Adrenal gland (tissue), 12 donors: Measurements from ENCODE around the gene OPA1. TPM values are rescaled to one million over a fixed set of nuclear protein-coding genes. Genes with fewer than 3 reads are reported as not detected.

Experiments used
- DNase-seq, 7 donors: peaks; one replicate each; pipeline ENCODE4 v3.0.0-alpha.2; 2019 to 2020
- H3K27ac ChIP-seq, 5 donors: fragments of 200-600 bp; sonication (generic) in 4 of 5; 1 replicate in 3 of 5; 2 replicates in 2 of 5; pipeline versions ENCODE4 v1.5.1 to v1.8.0; 2016 to 2020; ENCODE audit warnings: mild to moderate bottlenecking in 1 of 5
- H3K27me3 ChIP-seq: fragments of 200-600 bp; 2 replicates; pipeline ENCODE4 v1.8.0; 2021
- H3K36me3 ChIP-seq, 2 donors: fragments of 200-600 bp; replicated peaks in 1 of 2; 1 replicate in 1 of 2; 2 replicates in 1 of 2; pipeline versions ENCODE4 v1.5.1 to v1.8.0; 2018 to 2022
- H3K4me1 ChIP-seq, 2 donors: fragments of 200-600 bp; replicated peaks in 1 of 2; 1 replicate in 1 of 2; 2 replicates in 1 of 2; pipeline versions ENCODE4 v1.5.1 to v1.8.0; 2018 to 2021
- H3K4me3 ChIP-seq, 4 donors: fragments of 200-600 bp; sonication (generic) in 3 of 4; one replicate each; pipeline ENCODE4 v1.5.1; 2016 to 2018
- H3K9me3 ChIP-seq, 3 donors: fragments of 200-600 bp; sonication (generic) in 1 of 3; replicated peaks in 1 of 3; 1 replicate in 2 of 3; 2 replicates in 1 of 3; pipeline versions ENCODE4 v1.5.1 to v1.8.0; 2016 to 2021
- POLR2A ChIP-seq, 2 donors: fragments of 450-650 bp; IDR thresholded peaks; one replicate each; pipeline ENCODE4 v1.6.1; 2017; ENCODE audit warnings: antibody characterized with exemption in 2 of 2, mild to moderate bottlenecking in 2 of 2, moderate library complexity in 1 of 2
- WGBS, 4 donors: extraction: QIAGEN DNeasy Blood & Tissue Kit in 2 of 4; methylation state at CpG; one replicate each; pipeline versions ENCODE4 v1.1.5 to v1.1.7; 2013 to 2017; 5-methylcytosine and 5-hydroxymethylcytosine counted together
- intact Hi-C, 2 donors: fragments of 100-400 bp; cut with DNase I; formaldehyde crosslinking; loops; one replicate each; pipeline versions ENCODE4 v1.14.1 to v1.15.0; 2022 to 2023
- polyA plus RNA-seq, 3 donors: library from polyadenylated mRNA; stranded (reverse); fragments of 200-250 nt in 2 of 3; fragments of 350-450 nt in 1 of 3; fragmentation: Illumina TruSeq in 1 of 3; extraction: RNeasy Lipid Tissue Mini Kit (QIAGEN cat#74804) in 1 of 3; gene quantifications; one replicate each; pipeline ENCODE4 v1.2.3, GENCODE V29; 2013 to 2014
- total RNA-seq, 9 donors: library from RNA; depleted of rRNA in 4 of 9; stranded (reverse); fragments of >200 nt in 4 of 9; fragments of 120-200 nt in 1 of 9; fragmentation: NEBNext Ultra II Directional in 1 of 9; extraction: Animal tissue kit (Norgen Biotek cat#: 25700) in 1 of 9; gene quantifications; one replicate each; pipeline versions ENCODE4 v1.1.0 to v1.2.4, GENCODE V29; 2013 to 2023
- TF ChIP-seq, protein P1 (sequence below), 6 experiments: fragments of 450-650 bp in 4 of 6; fragments of 200-600 bp in 2 of 6; sonication (generic) in 1 of 6; IDR thresholded peaks; 1 replicate in 5 of 6; 2 replicates in 1 of 6; pipeline versions ENCODE4 v1.5.1 to v1.8.0; 2016 to 2021; ENCODE audit warnings: antibody characterized with exemption in 6 of 6, mild to moderate bottlenecking in 2 of 6, moderate library complexity in 1 of 6
- donor health status: healthy with polysubstance abuse.
- donor health status: Bipolar disorder and iron deficiency.
- donor health status: DM: yes; HTN: yes; CAD: no.
- donor health status: DM: no; HTN: no; CAD: no.
- donor health status: DM: no; HTN: no; CAD: no.
- donor health status: DM: yes; HTN: yes; CAD: no.

OPA1 gene
- total and polyA plus RNA-seq, 12 donors: 13.0 to 194 (median 54.6) TPM

DNA sequence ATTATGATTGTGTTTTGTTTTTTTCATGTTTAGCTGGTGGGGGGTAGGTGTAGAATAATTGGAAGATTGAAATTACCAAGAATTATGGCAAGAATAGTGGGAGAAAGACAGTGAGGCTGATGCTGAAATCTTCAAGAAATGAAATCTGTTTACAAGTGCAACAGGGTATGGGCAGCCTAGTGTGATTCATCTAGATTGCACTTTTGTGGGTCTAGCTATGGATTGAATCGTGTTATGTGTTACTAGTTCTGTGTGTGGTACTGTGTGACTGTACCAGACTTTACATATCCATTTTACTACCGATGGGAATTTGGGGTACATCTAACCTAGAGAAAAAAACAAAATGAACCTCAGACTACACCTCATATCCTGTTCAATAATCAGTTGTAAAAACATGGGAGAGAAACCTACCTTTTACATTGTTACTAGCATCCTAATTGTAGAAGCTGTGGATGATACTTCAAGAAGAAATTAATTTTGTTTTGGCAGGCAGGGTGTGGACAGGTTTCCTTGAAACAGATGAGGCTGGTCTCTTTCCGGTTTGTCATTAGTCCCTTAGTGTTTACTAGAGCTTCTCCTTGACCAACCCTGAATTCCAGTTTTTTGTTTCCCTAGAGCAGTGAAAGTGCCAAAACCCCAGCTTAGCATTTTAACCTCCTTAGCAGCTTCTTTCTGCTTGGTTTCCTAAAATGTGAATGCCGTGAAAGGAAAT lies 47.9 kb downstream of the OPA1 start:
- DNase-seq: no peak
- Histone ChIP-seq H3K4me3 (no peak overlapping the region), H3K27me3 (no peaks in the 10 kb centered on the region), H3K9me3 (no peaks in the 10 kb centered on the region), H3K36me3 (peaks cover 0 to 45% of the 10 kb centered on the region in 2 donors), H3K4me1 (no peaks in the 10 kb centered on the region), H3K27ac (no peak overlapping the region)
- 78 to 93% (median 90%) methylated on average over 4 of the region's 4 CpGs for WGBS, 4 donors
- TF ChIP-seq, protein P1, sequence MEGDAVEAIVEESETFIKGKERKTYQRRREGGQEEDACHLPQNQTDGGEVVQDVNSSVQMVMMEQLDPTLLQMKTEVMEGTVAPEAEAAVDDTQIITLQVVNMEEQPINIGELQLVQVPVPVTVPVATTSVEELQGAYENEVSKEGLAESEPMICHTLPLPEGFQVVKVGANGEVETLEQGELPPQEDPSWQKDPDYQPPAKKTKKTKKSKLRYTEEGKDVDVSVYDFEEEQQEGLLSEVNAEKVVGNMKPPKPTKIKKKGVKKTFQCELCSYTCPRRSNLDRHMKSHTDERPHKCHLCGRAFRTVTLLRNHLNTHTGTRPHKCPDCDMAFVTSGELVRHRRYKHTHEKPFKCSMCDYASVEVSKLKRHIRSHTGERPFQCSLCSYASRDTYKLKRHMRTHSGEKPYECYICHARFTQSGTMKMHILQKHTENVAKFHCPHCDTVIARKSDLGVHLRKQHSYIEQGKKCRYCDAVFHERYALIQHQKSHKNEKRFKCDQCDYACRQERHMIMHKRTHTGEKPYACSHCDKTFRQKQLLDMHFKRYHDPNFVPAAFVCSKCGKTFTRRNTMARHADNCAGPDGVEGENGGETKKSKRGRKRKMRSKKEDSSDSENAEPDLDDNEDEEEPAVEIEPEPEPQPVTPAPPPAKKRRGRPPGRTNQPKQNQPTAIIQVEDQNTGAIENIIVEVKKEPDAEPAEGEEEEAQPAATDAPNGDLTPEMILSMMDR (IDR thresholded peaks at IDR 0.05): no peak
- TF ChIP-seq POLR2A (IDR thresholded peaks at IDR 0.05): no peak
- intact Hi-C loops: no loop called here

DNA sequence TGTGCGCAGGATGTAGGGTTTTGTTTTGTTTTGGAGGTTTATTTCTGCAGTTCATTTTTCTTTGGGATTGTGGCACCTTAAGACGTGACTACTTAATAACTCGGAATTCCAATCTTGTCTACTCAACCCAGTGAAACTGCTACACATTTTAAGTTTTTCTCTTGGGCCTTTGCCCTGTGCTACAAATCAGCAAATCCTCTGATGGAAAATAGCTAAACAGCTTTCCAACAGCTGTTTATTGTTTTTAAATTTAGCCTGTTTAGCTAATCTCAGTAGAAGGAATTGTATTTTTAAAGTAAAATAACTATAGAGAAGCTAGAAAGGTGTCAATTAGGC lies 48.4 kb downstream of the OPA1 start:
- no peaks in the 10 kb centered on the region for H3K9me3 ChIP-seq

GRCh38 chr3:193645806-193646205 lies 52.8 kb downstream of the OPA1 start:
- Histone ChIP-seq H3K27me3 (no peaks in the 10 kb centered on the region), H3K27ac (no peak overlapping the region), H3K9me3 (no peaks in the 10 kb centered on the region), H3K4me1 (peaks cover 9 to 15% of the 10 kb centered on the region in 2 donors), H3K36me3 (peaks cover 0 to 50% of the 10 kb centered on the region in 2 donors), H3K4me3 (no peak overlapping the region)
- TF ChIP-seq POLR2A (IDR thresholded peaks at IDR 0.05): no peak
- TF ChIP-seq, protein P1 (IDR thresholded peaks at IDR 0.05): no peak
- no peak for DNase-seq
- intact Hi-C loops: no loop called here
- 84 to 92% (median 89%) methylated on average over 6 of the region's 6 CpGs for WGBS, 4 donors

More for the DNA sequence above, 48.4 kb downstream of the OPA1 start:
- no peak for DNase-seq
- TF ChIP-seq, protein P1 (IDR thresholded peaks at IDR 0.05): no peak
- TF ChIP-seq POLR2A (IDR thresholded peaks at IDR 0.05): no peak
- H3K27me3 ChIP-seq: no peaks in the 10 kb centered on the region
- no peaks in the 10 kb centered on the region for H3K4me1 ChIP-seq
- no peak overlapping the region for H3K4me3 ChIP-seq
- peaks cover 0 to 46% of the 10 kb centered on the region in 2 donors for H3K36me3 ChIP-seq
- intact Hi-C loops: no loop called here
- WGBS, 4 donors: 82 to 94% (median 89%) methylated on average over 3 of the region's 3 CpGs
- H3K27ac ChIP-seq: no peak overlapping the region

- Histone ChIP-seq H3K27ac (no peak overlapping the region), H3K4me3 (no peak overlapping the region), H3K9me3 (no peaks in the 10 kb centered on the region), H3K27me3 (no peaks in the 10 kb centered on the region), H3K4me1 (peaks cover 9 to 15% of the 10 kb centered on the region in 2 donors), H3K36me3 (peaks cover 0 to 38% of the 10 kb centered on the region in 2 donors)
- intact Hi-C loops: no loop called here
- DNase-seq: no peak
- TF ChIP-seq, protein P1 (IDR thresholded peaks at IDR 0.05): no peak
- no peak for TF ChIP-seq POLR2A (IDR thresholded peaks at IDR 0.05)
- WGBS, 4 donors: 57 to 70% (median 62%) methylated on average over 2 of the region's 2 CpGs
These were observed 55.6 kb downstream of the OPA1 start for GRCh38 chr3:193648542-193649076.
